OCI-LY3 (cell line): ENCODE data around the gene CATSPER3.

Source experiments
- H2AFZ ChIP-seq: fragments of 200-600, 300-600 bp; shearing (Covaris generic); 2 replicates; pipeline ENCODE4 v1.6.0; 2014; ENCODE audit warnings: antibody characterized with exemption, low read depth, low read length
- H3K27ac ChIP-seq: fragments of 200-600, 300-600 bp; sonication (generic); 2 replicates; pipeline ENCODE4 v1.5.1; 2014; ENCODE audit warnings: mild to moderate bottlenecking, low read length, moderate library complexity, mixed read lengths
- H3K27me3 ChIP-seq: fragments of 200-600, 300-600 bp; sonication (generic); 2 replicates; pipeline ENCODE4 v1.6.1; 2014; ENCODE audit warnings: low read depth, low read length, mixed read lengths
- H3K36me3 ChIP-seq: fragments of 200-600, 300-600 bp; sonication (generic); replicated peaks from 2 replicates; pipeline ENCODE3; 2014; ENCODE audit warnings: low read depth, low read length, mixed read lengths
- H3K4me1 ChIP-seq: fragments of 300-600, 200-600 bp; sonication (generic); 2 replicates; pipeline ENCODE4 v1.6.1; 2014; ENCODE audit warnings: low read length, mixed read lengths
- H3K4me2 ChIP-seq: fragments of 200-600, 300-600 bp; sonication (generic); 2 replicates; pipeline ENCODE4 v1.6.1; 2014; ENCODE audit warnings: low read length, mixed read lengths
- H3K4me3 ChIP-seq: fragments of 300-600, 200-600 bp; sonication (generic); 2 replicates; pipeline ENCODE4 v1.5.1; 2014; ENCODE audit warnings: antibody characterized with exemption, mild to moderate bottlenecking, low read length, moderate library complexity
- H3K79me2 ChIP-seq: fragments of 300-600, 200-600 bp; shearing (Covaris generic); 2 replicates; pipeline ENCODE4 v1.6.1; 2014; ENCODE audit warnings: mild to moderate bottlenecking, low read length, mixed read lengths
- H3K9ac ChIP-seq: fragments of 300-600, 200-600 bp; shearing (Covaris generic); 2 replicates; pipeline ENCODE4 v1.6.0; 2014; ENCODE audit warnings: mild to moderate bottlenecking, low read length, moderate library complexity
- H3K9me3 ChIP-seq: fragments of 200-600, 300-600 bp; shearing (Covaris generic); 2 replicates; pipeline ENCODE4 v1.6.1; 2014; ENCODE audit warnings: low read length, mixed read lengths; ENCODE audit not compliant: insufficient read depth
- H4K20me1 ChIP-seq: fragments of 200-600, 300-600 bp; sonication (generic); 2 replicates; pipeline ENCODE4 v1.6.1; 2016; ENCODE audit warnings: low read length, mixed read lengths; ENCODE audit not compliant: insufficient read depth
- EZH2phosphoT487 ChIP-seq: fragments of 200-600 bp; shearing (Covaris generic); IDR thresholded peaks from 2 replicates; pipeline ENCODE4 v1.6.1; 2018; ENCODE audit warnings: antibody characterized with exemption, mixed run types, low read depth
- TF ChIP-seq, protein P1 (sequence below): fragments of 200-600, 300-600 bp; sonication (generic); IDR thresholded peaks from 2 replicates; pipeline ENCODE4 v1.5.1; 2014; ENCODE audit warnings: antibody characterized with exemption, low read length, low read depth

The CATSPER3 gene

GRCh38 chr5:135055396-135055795 lies 87.7 kb downstream of the CATSPER3 start:
- Histone ChIP-seq H3K36me3 (no peaks in the 10 kb centered on the region), H3K27ac (no peak overlapping the region), H3K79me2 (no peaks in the 10 kb centered on the region), H3K27me3 (no peaks in the 10 kb centered on the region), H3K9me3 (no peaks in the 10 kb centered on the region), H3K4me1 (peaks cover 25% of the 10 kb centered on the region), H2AFZ (no peak overlapping the region), H3K4me2 (no peak overlapping the region), H3K9ac (no peak overlapping the region), H4K20me1 (no peaks in the 10 kb centered on the region), H3K4me3 (no peak overlapping the region)
- TF ChIP-seq, protein P1, sequence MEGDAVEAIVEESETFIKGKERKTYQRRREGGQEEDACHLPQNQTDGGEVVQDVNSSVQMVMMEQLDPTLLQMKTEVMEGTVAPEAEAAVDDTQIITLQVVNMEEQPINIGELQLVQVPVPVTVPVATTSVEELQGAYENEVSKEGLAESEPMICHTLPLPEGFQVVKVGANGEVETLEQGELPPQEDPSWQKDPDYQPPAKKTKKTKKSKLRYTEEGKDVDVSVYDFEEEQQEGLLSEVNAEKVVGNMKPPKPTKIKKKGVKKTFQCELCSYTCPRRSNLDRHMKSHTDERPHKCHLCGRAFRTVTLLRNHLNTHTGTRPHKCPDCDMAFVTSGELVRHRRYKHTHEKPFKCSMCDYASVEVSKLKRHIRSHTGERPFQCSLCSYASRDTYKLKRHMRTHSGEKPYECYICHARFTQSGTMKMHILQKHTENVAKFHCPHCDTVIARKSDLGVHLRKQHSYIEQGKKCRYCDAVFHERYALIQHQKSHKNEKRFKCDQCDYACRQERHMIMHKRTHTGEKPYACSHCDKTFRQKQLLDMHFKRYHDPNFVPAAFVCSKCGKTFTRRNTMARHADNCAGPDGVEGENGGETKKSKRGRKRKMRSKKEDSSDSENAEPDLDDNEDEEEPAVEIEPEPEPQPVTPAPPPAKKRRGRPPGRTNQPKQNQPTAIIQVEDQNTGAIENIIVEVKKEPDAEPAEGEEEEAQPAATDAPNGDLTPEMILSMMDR, result no peak
- TF ChIP-seq EZH2phosphoT487, result no peak

GRCh38 chr5:135056316-135057030 lies 88.8 kb downstream of the CATSPER3 start:
- TF ChIP-seq, protein P1, result no peak
- no peak for TF ChIP-seq EZH2phosphoT487
- Histone ChIP-seq H2AFZ (no peak overlapping the region), H3K9me3 (no peaks in the 10 kb centered on the region), H3K9ac (no peak overlapping the region), H3K4me3 (no peak overlapping the region), H4K20me1 (no peaks in the 10 kb centered on the region), H3K4me1 (peaks cover 25% of the 10 kb centered on the region), H3K4me2 (no peak overlapping the region), H3K27ac (no peak overlapping the region), H3K27me3 (no peaks in the 10 kb centered on the region), H3K36me3 (no peaks in the 10 kb centered on the region), H3K79me2 (no peaks in the 10 kb centered on the region)

- Histone ChIP-seq H2AFZ (no peak overlapping the region), H3K79me2 (no peaks in the 10 kb centered on the region), H3K4me1 (peaks cover 23% of the 10 kb centered on the region), H3K27ac (no peak overlapping the region), H3K4me3 (no peak overlapping the region), H3K9me3 (no peaks in the 10 kb centered on the region), H3K27me3 (no peaks in the 10 kb centered on the region), H4K20me1 (no peaks in the 10 kb centered on the region), H3K36me3 (no peaks in the 10 kb centered on the region), H3K4me2 (no peak overlapping the region), H3K9ac (no peak overlapping the region)
- TF ChIP-seq EZH2phosphoT487, result no peak
- TF ChIP-seq, protein P1, result no peak
Measured at GRCh38 chr5:135057233-135057632, 89.5 kb downstream of the CATSPER3 start.

- no peak overlapping the region for H3K27ac ChIP-seq
- TF ChIP-seq, protein P1, result no peak
- no peak for TF ChIP-seq EZH2phosphoT487
- H3K9me3 ChIP-seq, result no peaks in the 10 kb centered on the region
- no peak overlapping the region for H2AFZ ChIP-seq
- H3K27me3 ChIP-seq, result no peaks in the 10 kb centered on the region
- no peaks in the 10 kb centered on the region for H4K20me1 ChIP-seq
- H3K4me3 ChIP-seq, result no peak overlapping the region
- no peaks in the 10 kb centered on the region for H3K79me2 ChIP-seq
- H3K36me3 ChIP-seq, result no peaks in the 10 kb centered on the region
- H3K4me1 ChIP-seq, result peaks cover 12% of the 10 kb centered on the region
- no peak overlapping the region for H3K4me2 ChIP-seq
- H3K9ac ChIP-seq, result no peak overlapping the region
Measured at GRCh38 chr5:135058331-135058732, 90.6 kb downstream of the CATSPER3 start.
